SK-N-MC (cell line): ENCODE data around the gene ZNF366.

Experiments
- EZH2 ChIP-seq: fragments of 200-600 bp; sonication (generic); IDR thresholded peaks from one replicate; pipeline ENCODE4 v1.6.1; 2017; ENCODE audit warnings: antibody characterized with exemption
- POLR2AphosphoS5 ChIP-seq: IDR thresholded peaks from 2 replicates; pipeline ENCODE4 v1.6.1; 2012; ENCODE audit warnings: mild to moderate bottlenecking, low read depth, low read length, borderline replicate concordance

DNA sequence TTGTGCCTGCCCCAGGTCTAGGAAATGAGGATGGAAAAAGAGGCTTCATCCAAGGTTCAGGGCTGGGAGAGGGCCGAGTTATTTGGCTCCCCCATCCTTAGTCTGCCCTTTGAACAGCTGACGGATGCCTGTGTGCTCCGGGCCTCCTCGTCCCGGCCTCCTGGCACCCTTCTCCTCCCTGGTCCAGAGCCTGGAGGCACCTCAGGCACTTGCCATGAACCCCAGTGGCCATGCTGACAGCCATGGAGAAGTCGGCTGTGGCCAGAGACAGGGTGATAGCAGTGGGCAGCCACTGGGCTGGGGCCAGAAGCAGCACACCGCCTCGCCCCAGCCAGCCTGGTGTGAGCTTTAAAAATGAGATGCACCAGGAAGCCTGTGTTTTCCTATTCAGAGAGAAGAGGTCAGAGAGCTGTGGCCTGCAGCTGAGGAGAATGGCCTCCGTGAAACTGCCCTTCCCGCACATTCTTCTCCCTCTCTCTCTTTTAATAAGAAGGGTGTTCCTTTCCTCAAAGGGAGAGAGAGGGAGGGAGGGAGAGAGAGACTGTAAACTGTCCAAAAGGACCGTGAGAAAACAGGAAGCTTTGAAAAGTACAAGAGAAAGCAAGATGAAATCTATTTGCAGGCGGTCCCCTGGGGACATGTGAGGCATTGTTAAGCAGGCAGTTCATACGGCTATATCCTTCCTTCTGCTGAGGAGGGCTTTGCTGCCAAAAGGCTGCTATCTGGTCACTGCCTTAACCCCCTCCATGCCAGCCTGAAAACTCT is 55.3 kb downstream of the ZNF366 start:
- TF ChIP-seq EZH2 (no peak), POLR2AphosphoS5 (no peak)
